Measurements from ENCODE around the gene PAFAH2. TPM values are rescaled to one million over a fixed set of nuclear protein-coding genes. Genes with fewer than 3 reads are reported as not detected.

Gene PAFAH2
- total and polyA plus RNA-seq, 2 of the 13 experiments (the other 11 are each of a cell fraction or from before 2014, with no cell fraction given), result 6.9 to 9.4 TPM

- TF ChIP-seq ZKSCAN5 (CRISPR knock-in tag; IDR thresholded peaks at IDR 0.05) (no peak), ZFP1 (CRISPR knock-in tag; IDR thresholded peaks at IDR 0.05) (no peak)
Observed at GRCh38 chr1:25917996-25918395, 79.9 kb downstream of the PAFAH2 start (continued).

GRCh38 chr1:25916460-25916859 lies 81.4 kb downstream of the PAFAH2 start:
- Histone ChIP-seq H3K4me1 (ENCODE audit: insufficient read depth, low read length) (peaks cover 23% of the 10 kb centered on the region), H3K36me3 (replicated peaks in 1 of 2; ENCODE audit: control insufficient read depth in 1 of 2, insufficient read depth in 2 of 2, low read length in 2 of 2) (no peaks in the 10 kb centered on the region), H3K79me2 (ENCODE audit: insufficient read depth, low read length) (no peaks in the 10 kb centered on the region), H3K9me3 (ENCODE audit: low read length) (no peaks in the 10 kb centered on the region), H3K4me2 (ENCODE audit: low read depth, low read length) (no peak overlapping the region), H3K27ac (ENCODE audit: extremely low read length, insufficient read depth, low read length) (no peak overlapping the region), H4K20me1 (ENCODE audit: insufficient read depth, low read length) (no peaks in the 10 kb centered on the region), H3K9ac (ENCODE audit: insufficient read depth, low read depth, low read length) (no peak overlapping the region), H2AFZ (ENCODE audit: low read length) (no peak overlapping the region), H3K4me3 (replicated peaks in 1 of 3; ENCODE audit: insufficient read depth in 1 of 3, low read depth in 2 of 3, low read length in 3 of 3) (no peak overlapping the region), H3K27me3 (ENCODE audit: control insufficient read depth in 1 of 2, insufficient read depth in 2 of 2, low read length in 2 of 2) (peaks cover 0 to 8% of the 10 kb centered on the region in 2 experiments; a peak in 2 of 5 replicates)
- intact Hi-C loops (cut with micrococcal nuclease; ENCODE audit: unreplicated experiment) (no loop called here), in situ Hi-C loops (cut with HindIII; ENCODE audit: extremely low pct_ligation_motif_present, low pct_unique_long_range_greater_than_20kb) (no loop called here)
- no peak for TF ChIP-seq ZBTB43 (CRISPR knock-in tag; conservative IDR thresholded peaks at IDR 0.05)
- TF ChIP-seq ZNF564 (CRISPR knock-in tag; IDR thresholded peaks at IDR 0.05), result peak; percentile 71; the same call in 1 of the 2 replicates
- ATAC-seq, result no peak
- no TSS peak for BruUV-seq (replicated peaks)
- POLR2A ChIA-PET, result no interaction called here
- 94% methylated on average over 2 of the region's 2 CpGs for WGBS (ENCODE audit: low lambda C conversion rate)
- FAIRE-seq, result no peak
- no peak for DNase-seq (ENCODE audit: low spot score)
- CTCF ChIA-PET (ENCODE audit: low intra/inter-chr PET ratio, low total read pairs), result no interaction called here
